Cardiac fibroblast (primary cell): ENCODE data around the gene ASTN2.

Experiments used
- DNase-seq, 2 donors: peaks; one replicate each; pipeline versions ENCODE4 v3.0.0 to v3.0.0-alpha.2; 2010; ENCODE audit warnings: low read depth in 2 of 2
- H3K4me3 ChIP-seq, 2 donors: replicated peaks in 1 of 2; 1 replicate in 1 of 2; 2 replicates in 1 of 2; pipeline ENCODE4 v1.5.1; 2011; ENCODE audit warnings: low read depth in 2 of 2, low read length in 2 of 2, mild to moderate bottlenecking in 2 of 2, moderate library complexity in 1 of 2
- TF ChIP-seq, protein P1 (sequence below): IDR thresholded peaks from one replicate; pipeline ENCODE4 v1.5.1; 2011; ENCODE audit warnings: low read depth, mild to moderate bottlenecking, low read length, inconsistent platforms

ASTN2 gene

DNA sequence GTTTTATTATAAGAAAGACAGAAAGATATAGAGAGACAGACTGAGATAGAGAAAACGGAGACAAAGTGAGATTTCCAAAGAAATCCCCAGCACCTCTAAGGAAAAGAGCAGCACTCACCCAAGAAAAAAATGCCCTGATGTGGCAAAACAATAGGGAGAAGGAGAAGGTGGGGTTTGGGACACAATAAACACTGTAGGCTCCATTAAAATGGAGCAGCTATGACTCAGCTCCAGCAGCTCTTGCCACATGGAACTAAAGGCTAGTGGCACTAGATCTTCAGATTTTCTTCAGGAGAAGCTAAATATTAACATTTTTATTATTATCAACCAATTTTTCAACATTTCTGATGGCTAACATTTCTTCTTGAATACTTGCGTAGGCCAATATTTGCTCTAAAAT is 406.0 kb downstream of the ASTN2 start:
- no peak for DNase-seq
- TF ChIP-seq, protein P1, sequence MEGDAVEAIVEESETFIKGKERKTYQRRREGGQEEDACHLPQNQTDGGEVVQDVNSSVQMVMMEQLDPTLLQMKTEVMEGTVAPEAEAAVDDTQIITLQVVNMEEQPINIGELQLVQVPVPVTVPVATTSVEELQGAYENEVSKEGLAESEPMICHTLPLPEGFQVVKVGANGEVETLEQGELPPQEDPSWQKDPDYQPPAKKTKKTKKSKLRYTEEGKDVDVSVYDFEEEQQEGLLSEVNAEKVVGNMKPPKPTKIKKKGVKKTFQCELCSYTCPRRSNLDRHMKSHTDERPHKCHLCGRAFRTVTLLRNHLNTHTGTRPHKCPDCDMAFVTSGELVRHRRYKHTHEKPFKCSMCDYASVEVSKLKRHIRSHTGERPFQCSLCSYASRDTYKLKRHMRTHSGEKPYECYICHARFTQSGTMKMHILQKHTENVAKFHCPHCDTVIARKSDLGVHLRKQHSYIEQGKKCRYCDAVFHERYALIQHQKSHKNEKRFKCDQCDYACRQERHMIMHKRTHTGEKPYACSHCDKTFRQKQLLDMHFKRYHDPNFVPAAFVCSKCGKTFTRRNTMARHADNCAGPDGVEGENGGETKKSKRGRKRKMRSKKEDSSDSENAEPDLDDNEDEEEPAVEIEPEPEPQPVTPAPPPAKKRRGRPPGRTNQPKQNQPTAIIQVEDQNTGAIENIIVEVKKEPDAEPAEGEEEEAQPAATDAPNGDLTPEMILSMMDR = no peak
- H3K4me3 ChIP-seq = no peak overlapping the region

- DNase-seq = no peak
These were observed 406.4 kb downstream of the ASTN2 start for GRCh38 chr9:117008461-117008860.

GRCh38 chr9:117002686-117003085 is 412.2 kb downstream of the ASTN2 start:
- DNase-seq = no peak
- H3K4me3 ChIP-seq = no peak overlapping the region
- TF ChIP-seq, protein P1 = no peak

More at GRCh38 chr9:117008461-117008860, 406.4 kb downstream of the ASTN2 start:
- H3K4me3 ChIP-seq = no peak overlapping the region
- TF ChIP-seq, protein P1 = no peak

- DNase-seq = no peak
- TF ChIP-seq, protein P1 = no peak
- no peak overlapping the region for H3K4me3 ChIP-seq
These were observed 414.0 kb downstream of the ASTN2 start for GRCh38 chr9:117000834-117001233.

DNA sequence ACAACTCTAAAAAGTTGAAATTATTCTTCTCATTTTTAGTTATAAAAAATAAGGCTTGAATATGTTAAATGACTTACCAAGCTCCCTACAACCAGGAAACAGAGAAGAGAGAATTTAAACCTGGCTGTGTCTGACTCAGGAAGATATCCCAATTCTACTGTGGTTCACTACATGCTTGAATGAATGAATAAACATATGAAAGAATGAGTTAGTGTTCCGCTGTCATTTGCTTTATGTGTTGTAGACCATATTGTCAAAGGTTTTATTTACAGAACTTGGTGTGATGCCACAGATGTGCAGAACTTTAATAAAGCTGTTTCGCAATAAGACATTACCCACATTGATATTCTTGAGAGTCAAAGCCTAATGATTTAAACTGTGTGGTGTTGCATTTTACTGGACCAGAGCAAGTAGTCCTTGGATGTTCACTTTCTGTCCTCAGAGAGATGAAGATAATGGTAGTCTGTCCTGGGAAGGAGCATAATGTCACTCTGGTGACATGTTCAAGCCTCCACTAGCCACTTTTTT is 414.6 kb downstream of the ASTN2 start:
- DNase-seq = no peak
- TF ChIP-seq, protein P1 = no peak
- H3K4me3 ChIP-seq = no peak overlapping the region

- peak in 1 of 2 donors; percentile 10 for DNase-seq
- no peak overlapping the region for H3K4me3 ChIP-seq
- TF ChIP-seq, protein P1 = no peak
These were observed 416.6 kb downstream of the ASTN2 start for GRCh38 chr9:116998305-116998704.

- DNase-seq = no peak
- TF ChIP-seq, protein P1 = no peak
These were observed 422.0 kb downstream of the ASTN2 start for GRCh38 chr9:116992865-116993264.

More at GRCh38 chr9:116992865-116993264, 422.0 kb downstream of the ASTN2 start:
- H3K4me3 ChIP-seq = no peak overlapping the region
